Panc1 (cell line): ENCODE measurements around the gene H3-3A. TPM values are rescaled to one million over a fixed set of nuclear protein-coding genes. Genes with fewer than 3 reads are reported as not detected.

ENCODE experiments used
- ATAC-seq: fragments of 200-7000 bp; cut with Tn5 transposase; 2 replicates; pipeline ENCODE4 v1.9.1; 2020; ENCODE audit warnings: mild to moderate bottlenecking, moderate library complexity
- BruUV-seq: library from RNA; stranded (reverse); fragments of 400-500 nt; replicated peaks from 2 replicates; lab custom pipeline; 2021; lab: Mats Ljungman, UMichigan
- CTCF ChIA-PET: fragments of 300-600 bp; sonication (Branson Sonifier 250); formaldehyde crosslinking; loops from one replicate; lab custom pipeline; 2022; ENCODE audit warnings: antibody characterized with exemption; lab: Charles Lee
- POLR2A ChIA-PET: fragments of 300-600 bp; sonication (Branson Sonifier 250); formaldehyde crosslinking; loops from one replicate; lab custom pipeline; 2022; ENCODE audit warnings: antibody characterized with exemption; lab: Charles Lee
- DNase-seq: peaks from one replicate; pipeline ENCODE4 v3.0.0-alpha.2; 2010; ENCODE audit warnings: low read depth, low spot score
- H3K27ac ChIP-seq: 2 replicates; pipeline ENCODE4 v1.5.1; 2011; ENCODE audit warnings: mild to moderate bottlenecking, low read length, inconsistent platforms
- H3K27me3 ChIP-seq: fragments of 200-500 bp; sonication (Bioruptor generic); 2 replicates; pipeline ENCODE4 v1.6.0; 2014; ENCODE audit warnings: low read length, inconsistent platforms; ENCODE audit not compliant: control insufficient read depth, insufficient read depth
- H3K36me3 ChIP-seq: fragments of 200-500 bp; sonication (Bioruptor generic); 2 replicates; pipeline ENCODE4 v1.5.1; 2014; ENCODE audit warnings: inconsistent platforms, mild to moderate bottlenecking, low read length, moderate library complexity; ENCODE audit not compliant: control insufficient read depth, insufficient read depth
- H3K4me1 ChIP-seq: 2 replicates; pipeline ENCODE4 v1.5.1; 2011; ENCODE audit warnings: inconsistent platforms, mild to moderate bottlenecking, low read length, moderate library complexity; ENCODE audit not compliant: control insufficient read depth, insufficient read depth
- H3K4me3 ChIP-seq, 2 experiments: 2 replicates each; pipeline ENCODE4 v1.5.1; 2011 to 2012; ENCODE audit warnings: low read depth in 2 of 2, low read length in 2 of 2, mild to moderate bottlenecking in 2 of 2, inconsistent platforms in 1 of 2, moderate library complexity in 1 of 2
- H3K9me3 ChIP-seq: fragments of 200-500 bp; sonication (Bioruptor generic); 2 replicates; pipeline ENCODE4 v1.5.1; 2014; ENCODE audit warnings: low read depth, mild to moderate bottlenecking, inconsistent platforms, low read length, moderate library complexity; ENCODE audit not compliant: control insufficient read depth, insufficient read depth
- POLR2AphosphoS5 ChIP-seq: IDR thresholded peaks from 2 replicates; pipeline ENCODE4 v1.6.1; 2012; ENCODE audit warnings: mild to moderate bottlenecking, low read depth, low read length, moderate library complexity
- TCF7L2 ChIP-seq: IDR thresholded peaks from 2 replicates; pipeline ENCODE4 v1.6.1; 2011; ENCODE audit warnings: mild to moderate bottlenecking, low read depth, low read length, inconsistent platforms
- in situ Hi-C: cut with HindIII; loops from 2 replicates; pipeline ENCODE4 v1.10.0; 2016; ENCODE audit warnings: low sequenced_read_pairs, low pct_unique_long_range_greater_than_20kb
- intact Hi-C: fragments of 100-400 bp; cut with micrococcal nuclease; formaldehyde crosslinking; loops from one replicate; pipeline ENCODE4 v1.10.0; 2022; ENCODE audit not compliant: unreplicated experiment
- total RNA-seq: library from RNA; stranded (reverse); gene quantifications from one replicate; pipeline ENCODE4 v1.2.1, GENCODE V29; 2021; ENCODE audit not compliant: unreplicated experiment
- TF ChIP-seq, protein P1 (sequence below), 2 experiments: IDR thresholded peaks; 2 replicates each; pipeline ENCODE4 v1.6.1; 2011 to 2012; ENCODE audit warnings: low read depth in 2 of 2, control low read depth in 1 of 2, low read length in 1 of 2, mild to moderate bottlenecking in 1 of 2, moderate library complexity in 1 of 2; ENCODE audit not compliant: insufficient read depth in 1 of 2

H3-3A gene
- total RNA-seq, 1 experiment from 2014 or later: 404 TPM

DNA sequence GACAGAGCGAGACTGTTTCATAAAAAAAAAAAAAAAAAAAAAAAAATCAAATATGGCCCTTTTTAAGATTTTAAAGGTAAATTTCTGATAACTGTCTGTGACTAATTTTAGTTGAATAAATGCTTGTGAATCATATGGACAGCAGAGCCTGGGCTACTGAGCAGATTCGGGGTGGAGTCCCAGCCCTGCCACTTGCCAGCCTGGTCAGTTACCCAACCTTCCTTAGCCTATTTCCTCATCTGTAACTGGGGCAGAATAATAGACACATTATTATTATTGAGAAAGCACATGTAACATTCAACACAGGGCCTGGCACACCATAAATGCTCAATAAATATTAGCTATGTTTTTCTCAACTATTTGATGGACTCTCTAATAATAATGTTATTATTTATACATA lies 11.2 kb upstream of the H3-3A start:
- ATAC-seq: no peak

DNA sequence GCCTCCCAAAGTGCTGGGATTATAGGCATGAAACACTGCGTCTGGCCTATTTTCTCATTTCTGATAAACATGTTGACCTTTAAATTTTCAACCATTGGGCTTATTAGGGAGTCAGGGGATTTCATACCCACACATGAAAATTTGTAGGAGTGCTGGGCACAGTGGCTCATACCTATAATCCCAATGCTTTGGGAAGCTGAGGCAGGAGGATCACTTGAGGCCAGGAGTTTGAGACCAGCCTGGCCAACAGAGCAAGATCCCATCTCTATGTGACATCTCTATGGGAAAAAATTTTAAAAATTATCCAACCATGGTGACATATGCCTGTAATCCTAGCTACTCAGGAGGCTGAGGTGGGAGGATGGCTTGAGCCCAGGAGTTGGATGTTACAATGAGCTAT lies 10.5 kb upstream of the H3-3A start:
- ATAC-seq (no peak), DNase-seq (no peak)
- ChIA-PET CTCF (no interaction called here), POLR2A (interaction anchor here (0.5 kb wide), 1 partner anchor 11 kb away, joined by 3 read pairs; the partner anchor contains the start of gene H3-3A)
- no peaks in the 10 kb centered on the region for H3K36me3 ChIP-seq
- 0 out of 2 replicates have a peak, but pooled peaks cover 2% of the 10 kb centered on the region for H3K4me1 ChIP-seq
- no peak overlapping the region for H3K27ac ChIP-seq
- in situ Hi-C loops: no loop called here
- BruUV-seq: no TSS peak
- TF ChIP-seq TCF7L2 (no peak), POLR2AphosphoS5 (no peak)
- TF ChIP-seq, protein P1, sequence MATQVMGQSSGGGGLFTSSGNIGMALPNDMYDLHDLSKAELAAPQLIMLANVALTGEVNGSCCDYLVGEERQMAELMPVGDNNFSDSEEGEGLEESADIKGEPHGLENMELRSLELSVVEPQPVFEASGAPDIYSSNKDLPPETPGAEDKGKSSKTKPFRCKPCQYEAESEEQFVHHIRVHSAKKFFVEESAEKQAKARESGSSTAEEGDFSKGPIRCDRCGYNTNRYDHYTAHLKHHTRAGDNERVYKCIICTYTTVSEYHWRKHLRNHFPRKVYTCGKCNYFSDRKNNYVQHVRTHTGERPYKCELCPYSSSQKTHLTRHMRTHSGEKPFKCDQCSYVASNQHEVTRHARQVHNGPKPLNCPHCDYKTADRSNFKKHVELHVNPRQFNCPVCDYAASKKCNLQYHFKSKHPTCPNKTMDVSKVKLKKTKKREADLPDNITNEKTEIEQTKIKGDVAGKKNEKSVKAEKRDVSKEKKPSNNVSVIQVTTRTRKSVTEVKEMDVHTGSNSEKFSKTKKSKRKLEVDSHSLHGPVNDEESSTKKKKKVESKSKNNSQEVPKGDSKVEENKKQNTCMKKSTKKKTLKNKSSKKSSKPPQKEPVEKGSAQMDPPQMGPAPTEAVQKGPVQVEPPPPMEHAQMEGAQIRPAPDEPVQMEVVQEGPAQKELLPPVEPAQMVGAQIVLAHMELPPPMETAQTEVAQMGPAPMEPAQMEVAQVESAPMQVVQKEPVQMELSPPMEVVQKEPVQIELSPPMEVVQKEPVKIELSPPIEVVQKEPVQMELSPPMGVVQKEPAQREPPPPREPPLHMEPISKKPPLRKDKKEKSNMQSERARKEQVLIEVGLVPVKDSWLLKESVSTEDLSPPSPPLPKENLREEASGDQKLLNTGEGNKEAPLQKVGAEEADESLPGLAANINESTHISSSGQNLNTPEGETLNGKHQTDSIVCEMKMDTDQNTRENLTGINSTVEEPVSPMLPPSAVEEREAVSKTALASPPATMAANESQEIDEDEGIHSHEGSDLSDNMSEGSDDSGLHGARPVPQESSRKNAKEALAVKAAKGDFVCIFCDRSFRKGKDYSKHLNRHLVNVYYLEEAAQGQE (IDR thresholded peaks at IDR 0.05; ENCODE audit: insufficient read depth in 1 of 2, low read depth in 2 of 2, low read length in 1 of 2): no peak
- no peak overlapping the region for H3K4me3 ChIP-seq
- H3K9me3 ChIP-seq: no peaks in the 10 kb centered on the region
- H3K27me3 ChIP-seq: no peaks in the 10 kb centered on the region
- intact Hi-C loops: no loop called here

More for the DNA sequence above, 11.2 kb upstream of the H3-3A start:
- H3K4me3 ChIP-seq: no peak overlapping the region
- ChIA-PET POLR2A (no interaction called here), CTCF (no interaction called here)
- intact Hi-C loops: no loop called here
- TF ChIP-seq, protein P1 (IDR thresholded peaks at IDR 0.05; ENCODE audit: insufficient read depth in 1 of 2, low read depth in 2 of 2, low read length in 1 of 2): no peak
- TF ChIP-seq TCF7L2: no peak
- H3K27ac ChIP-seq: no peak overlapping the region
- in situ Hi-C loops: no loop called here
- BruUV-seq: no TSS peak
- no peaks in the 10 kb centered on the region for H3K27me3 ChIP-seq
- DNase-seq: no peak
- no peaks in the 10 kb centered on the region for H3K9me3 ChIP-seq
- H3K4me1 ChIP-seq: 0 out of 2 replicates have a peak, but pooled peaks cover 2% of the 10 kb centered on the region
- H3K36me3 ChIP-seq: no peaks in the 10 kb centered on the region
